ENCODE data around the gene CAPS2.
"Not testable (repeated sequence)": the region's sequence is repeated elsewhere in the genome, so short reads cannot be mapped to it uniquely, and the experiment has no call there.

The CAPS2 gene

DNA sequence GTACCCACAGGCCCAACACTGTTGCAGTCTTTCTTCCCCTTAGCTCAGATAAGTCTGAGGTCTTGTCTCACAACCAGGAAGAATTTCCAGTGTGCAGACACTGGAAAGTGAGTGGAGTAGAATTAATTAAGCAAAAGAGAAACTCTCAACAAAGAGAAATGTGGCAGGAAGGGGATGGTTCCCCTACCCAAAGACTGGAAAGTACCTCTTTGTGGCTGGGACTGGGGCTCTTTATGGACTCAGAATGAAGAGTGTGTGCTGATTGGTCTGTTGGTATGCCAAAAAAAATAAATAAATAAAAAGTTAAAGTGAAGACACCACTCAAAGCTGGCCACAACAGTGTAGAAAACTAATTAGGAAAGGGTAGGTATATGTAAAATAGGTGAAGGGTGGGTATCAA lies 30.8 kb upstream of the CAPS2 start:
- TF ChIP-seq, protein P1, sequence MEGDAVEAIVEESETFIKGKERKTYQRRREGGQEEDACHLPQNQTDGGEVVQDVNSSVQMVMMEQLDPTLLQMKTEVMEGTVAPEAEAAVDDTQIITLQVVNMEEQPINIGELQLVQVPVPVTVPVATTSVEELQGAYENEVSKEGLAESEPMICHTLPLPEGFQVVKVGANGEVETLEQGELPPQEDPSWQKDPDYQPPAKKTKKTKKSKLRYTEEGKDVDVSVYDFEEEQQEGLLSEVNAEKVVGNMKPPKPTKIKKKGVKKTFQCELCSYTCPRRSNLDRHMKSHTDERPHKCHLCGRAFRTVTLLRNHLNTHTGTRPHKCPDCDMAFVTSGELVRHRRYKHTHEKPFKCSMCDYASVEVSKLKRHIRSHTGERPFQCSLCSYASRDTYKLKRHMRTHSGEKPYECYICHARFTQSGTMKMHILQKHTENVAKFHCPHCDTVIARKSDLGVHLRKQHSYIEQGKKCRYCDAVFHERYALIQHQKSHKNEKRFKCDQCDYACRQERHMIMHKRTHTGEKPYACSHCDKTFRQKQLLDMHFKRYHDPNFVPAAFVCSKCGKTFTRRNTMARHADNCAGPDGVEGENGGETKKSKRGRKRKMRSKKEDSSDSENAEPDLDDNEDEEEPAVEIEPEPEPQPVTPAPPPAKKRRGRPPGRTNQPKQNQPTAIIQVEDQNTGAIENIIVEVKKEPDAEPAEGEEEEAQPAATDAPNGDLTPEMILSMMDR (IDR thresholded peaks at IDR 0.05; ENCODE audit: borderline replicate concordance, insufficient read depth, low read depth, low read length): no peak
- H3K4me3 ChIP-seq (ENCODE audit: low read depth, low read length): no peak overlapping the region

DNA sequence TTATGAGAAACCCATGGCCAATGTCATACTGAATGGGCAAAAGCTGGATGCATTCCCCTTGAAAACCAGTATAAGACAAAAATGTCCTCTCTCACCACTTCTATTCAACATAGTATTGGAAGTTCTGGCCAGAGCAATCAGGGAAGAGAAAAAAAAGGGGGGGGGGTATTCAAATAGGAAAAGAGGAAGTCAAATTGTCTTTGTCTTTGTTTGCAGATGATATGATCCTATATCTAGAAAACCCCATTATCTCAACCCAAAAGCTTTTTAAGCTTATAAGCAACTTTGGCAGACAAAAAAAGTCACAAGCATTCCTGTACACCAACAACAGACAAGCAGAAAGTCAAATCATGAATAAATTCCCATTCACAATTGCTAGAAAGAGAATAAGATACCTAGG lies 23.9 kb upstream of the CAPS2 start:
- no peak overlapping the region for H3K4me3 ChIP-seq (ENCODE audit: low read depth, low read length)
- TF ChIP-seq, protein P1 (IDR thresholded peaks at IDR 0.05; ENCODE audit: borderline replicate concordance, insufficient read depth, low read depth, low read length): no peak

DNA sequence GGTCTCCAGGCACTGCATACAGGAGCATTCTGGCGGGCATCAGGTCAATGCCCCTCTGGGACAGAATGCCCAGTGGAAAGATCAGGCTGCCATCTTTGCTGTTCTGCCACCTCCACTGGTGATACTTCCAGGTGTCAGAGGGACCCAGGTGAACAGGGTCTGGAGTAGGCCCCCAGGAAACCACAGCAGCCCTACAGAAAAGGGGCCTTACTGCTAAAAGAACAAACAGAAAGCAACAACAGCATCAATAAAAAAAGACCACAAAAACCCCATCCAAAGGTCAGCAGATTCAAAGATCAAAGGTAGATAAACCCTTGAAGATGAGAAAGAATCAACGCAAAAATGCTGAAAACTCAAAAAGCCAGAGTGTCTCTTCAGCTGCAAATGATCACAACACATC lies 20.3 kb upstream of the CAPS2 start:
- TF ChIP-seq, protein P1 (IDR thresholded peaks at IDR 0.05; ENCODE audit: borderline replicate concordance, insufficient read depth, low read depth, low read length): no peak
- H3K4me3 ChIP-seq (ENCODE audit: low read depth, low read length): no peak overlapping the region

DNA sequence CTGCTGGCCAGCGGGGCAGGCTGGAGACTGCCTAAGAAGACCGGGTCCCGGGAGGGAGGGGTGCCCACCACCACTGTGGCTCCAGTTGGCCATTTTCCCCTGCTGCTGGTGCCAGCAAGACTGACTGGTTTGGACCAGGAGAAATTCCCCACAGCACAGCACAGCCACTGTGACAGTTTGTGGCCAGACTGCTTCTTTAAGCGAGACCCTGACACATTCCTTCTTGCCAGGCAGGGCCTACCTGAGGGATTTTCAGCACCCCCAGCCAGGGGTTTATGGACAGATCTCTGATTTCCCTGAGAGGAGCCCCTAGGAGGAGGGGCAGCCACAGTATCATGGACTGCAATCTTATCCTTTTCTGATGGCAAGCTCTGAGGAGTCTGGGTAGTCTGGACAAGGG lies 19.8 kb upstream of the CAPS2 start:
- no peak overlapping the region for H3K4me3 ChIP-seq (ENCODE audit: low read depth, low read length)

DNA sequence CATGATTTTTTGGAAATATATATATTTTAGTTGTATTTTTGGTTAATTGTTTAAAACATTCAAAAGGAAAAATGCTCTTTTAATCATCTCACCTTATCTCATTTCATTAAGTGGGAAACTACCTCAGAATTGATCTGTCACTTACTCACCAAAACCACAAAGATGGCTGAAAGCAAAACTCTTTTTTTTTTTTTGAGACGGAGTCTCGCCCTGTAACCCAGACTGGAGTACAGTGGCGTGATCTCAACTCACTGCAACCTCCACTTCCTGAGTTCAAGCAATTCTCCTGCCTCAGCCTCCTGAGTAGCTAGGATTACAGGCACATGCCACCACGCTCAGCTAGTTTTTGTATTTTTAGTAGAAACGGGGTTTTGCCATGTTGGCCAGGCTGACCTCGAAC lies 16.1 kb upstream of the CAPS2 start:
- not testable (repeated sequence) for H3K4me3 ChIP-seq (ENCODE audit: low read depth, low read length)

More for the DNA sequence above, 19.8 kb upstream of the CAPS2 start:
- TF ChIP-seq, protein P1 (IDR thresholded peaks at IDR 0.05; ENCODE audit: borderline replicate concordance, insufficient read depth, low read depth, low read length): no peak

DNA sequence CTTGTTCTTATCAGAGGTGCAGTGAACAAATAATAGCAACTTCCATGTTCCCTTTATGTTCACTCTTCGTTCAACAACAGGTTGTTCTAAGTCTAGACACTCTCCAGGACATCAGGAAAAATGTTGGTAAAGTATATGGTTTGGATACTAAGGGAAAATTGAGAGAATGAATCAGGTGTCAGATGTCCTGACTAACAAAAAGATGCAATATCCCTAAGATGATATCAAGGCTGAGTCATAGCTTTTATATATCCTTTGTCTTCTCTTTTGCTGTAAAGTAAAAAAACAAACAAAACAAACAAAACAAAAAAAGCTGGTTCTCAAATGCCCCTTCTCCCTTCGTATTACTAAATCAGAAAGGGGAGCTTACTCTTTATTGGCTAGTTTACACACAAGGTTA lies 15.4 kb upstream of the CAPS2 start:
- TF ChIP-seq, protein P1 (IDR thresholded peaks at IDR 0.05; ENCODE audit: borderline replicate concordance, insufficient read depth, low read depth, low read length): no peak
- H3K4me3 ChIP-seq (ENCODE audit: low read depth, low read length): no peak overlapping the region

DNA sequence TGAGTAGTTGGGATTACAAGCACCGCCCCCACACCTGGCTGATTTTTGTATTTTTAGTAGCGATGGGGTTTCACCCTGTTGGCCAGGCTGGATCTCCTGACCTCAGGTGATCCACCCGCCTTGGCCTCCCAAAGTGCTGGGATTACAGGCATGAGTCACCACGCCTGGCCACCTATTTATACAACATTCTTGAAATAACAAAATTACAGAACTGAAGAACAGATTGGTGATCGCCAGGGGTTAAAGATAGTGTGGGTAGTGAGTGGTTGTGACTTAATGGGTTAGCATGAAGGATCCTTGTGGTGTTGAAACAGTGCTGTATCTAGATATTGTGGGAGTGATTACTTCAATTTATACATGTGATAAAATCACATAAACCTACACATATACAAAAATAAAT lies 11.7 kb upstream of the CAPS2 start:
- TF ChIP-seq, protein P1 (IDR thresholded peaks at IDR 0.05; ENCODE audit: borderline replicate concordance, insufficient read depth, low read depth, low read length): no peak
- no peak overlapping the region for H3K4me3 ChIP-seq (ENCODE audit: low read depth, low read length)

DNA sequence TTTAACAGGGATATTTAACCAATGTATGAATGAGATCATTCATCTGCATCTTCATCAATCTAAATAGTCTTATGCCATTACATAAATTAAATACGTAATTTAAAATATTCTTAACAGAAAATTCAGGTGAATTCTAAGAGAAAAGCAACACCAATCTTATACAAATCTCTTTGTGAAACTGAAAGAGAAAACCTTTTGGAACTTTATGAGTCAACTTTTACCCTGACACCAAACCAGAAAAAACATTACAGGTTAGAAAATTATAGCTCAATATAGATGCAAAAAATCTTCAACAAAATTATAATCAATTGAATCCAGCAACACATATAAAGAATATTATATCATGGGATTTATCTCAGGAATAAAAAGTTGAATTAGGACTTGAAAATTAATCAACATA lies 7.8 kb upstream of the CAPS2 start:
- no peak overlapping the region for H3K4me3 ChIP-seq (ENCODE audit: low read depth, low read length)
- TF ChIP-seq, protein P1 (IDR thresholded peaks at IDR 0.05; ENCODE audit: borderline replicate concordance, insufficient read depth, low read depth, low read length): no peak

All from GM12875 (cell line).